ENCODE measurements around the gene ATIC.

DNA sequence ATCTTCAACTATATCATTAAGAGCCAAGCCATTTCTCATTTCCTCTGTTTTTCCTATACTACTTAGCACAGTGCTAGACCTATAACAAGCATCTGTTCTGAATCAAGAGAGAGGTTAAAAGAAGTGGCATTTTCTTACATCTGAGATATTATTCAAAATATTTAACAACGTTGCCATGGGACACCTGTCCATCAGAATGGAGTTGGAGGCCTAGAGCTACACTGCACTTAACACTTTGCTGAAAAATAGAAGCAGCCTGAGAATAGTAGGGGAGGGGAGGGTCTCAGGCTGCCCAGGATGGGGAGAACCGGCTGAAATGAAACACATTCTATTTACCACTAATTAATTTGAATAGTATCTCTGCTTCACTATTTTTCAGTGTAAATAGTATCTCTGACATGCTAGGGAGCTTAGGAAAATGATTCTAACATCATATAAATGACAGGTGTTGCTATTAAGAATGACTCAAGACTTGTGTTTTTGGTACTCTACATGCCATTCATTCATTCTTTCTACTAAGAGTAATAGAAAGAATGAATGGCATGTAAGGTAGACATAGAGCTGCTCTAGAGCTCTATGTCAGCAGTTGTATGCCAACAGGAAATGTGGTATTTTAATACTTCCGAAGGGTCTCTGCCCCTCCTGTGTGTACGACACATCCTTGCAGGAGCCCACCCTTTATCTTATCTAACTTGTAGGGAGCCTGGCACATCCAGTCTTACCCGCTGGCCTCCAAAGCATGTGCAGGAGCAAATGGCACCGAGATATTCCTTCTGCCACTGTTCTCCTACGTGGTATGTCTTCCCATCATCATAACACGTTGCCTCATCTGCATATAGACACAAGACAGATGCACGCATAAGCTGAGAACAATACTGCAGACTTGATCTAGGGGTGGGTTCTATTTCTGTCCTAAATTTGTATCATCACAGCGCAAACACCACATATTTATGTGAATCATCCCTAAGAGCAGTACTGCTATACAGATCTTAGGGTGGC, 52.6 kb downstream of the ATIC start:
- TF ChIP-seq, protein P1, sequence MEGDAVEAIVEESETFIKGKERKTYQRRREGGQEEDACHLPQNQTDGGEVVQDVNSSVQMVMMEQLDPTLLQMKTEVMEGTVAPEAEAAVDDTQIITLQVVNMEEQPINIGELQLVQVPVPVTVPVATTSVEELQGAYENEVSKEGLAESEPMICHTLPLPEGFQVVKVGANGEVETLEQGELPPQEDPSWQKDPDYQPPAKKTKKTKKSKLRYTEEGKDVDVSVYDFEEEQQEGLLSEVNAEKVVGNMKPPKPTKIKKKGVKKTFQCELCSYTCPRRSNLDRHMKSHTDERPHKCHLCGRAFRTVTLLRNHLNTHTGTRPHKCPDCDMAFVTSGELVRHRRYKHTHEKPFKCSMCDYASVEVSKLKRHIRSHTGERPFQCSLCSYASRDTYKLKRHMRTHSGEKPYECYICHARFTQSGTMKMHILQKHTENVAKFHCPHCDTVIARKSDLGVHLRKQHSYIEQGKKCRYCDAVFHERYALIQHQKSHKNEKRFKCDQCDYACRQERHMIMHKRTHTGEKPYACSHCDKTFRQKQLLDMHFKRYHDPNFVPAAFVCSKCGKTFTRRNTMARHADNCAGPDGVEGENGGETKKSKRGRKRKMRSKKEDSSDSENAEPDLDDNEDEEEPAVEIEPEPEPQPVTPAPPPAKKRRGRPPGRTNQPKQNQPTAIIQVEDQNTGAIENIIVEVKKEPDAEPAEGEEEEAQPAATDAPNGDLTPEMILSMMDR (IDR thresholded peaks at IDR 0.05), result no peak
- TF ChIP-seq EP300 (IDR thresholded peaks at IDR 0.05), result no peak
- no peak for TF ChIP-seq POLR2A (IDR thresholded peaks at IDR 0.05)

Data from ovary (tissue), 3 donors.